GM12873 (cell line): Measurements from ENCODE around the gene TNFRSF25.

Source experiments
- CTCF ChIP-seq: IDR thresholded peaks from 2 replicates; pipeline ENCODE4 v1.5.1; 2012; ENCODE audit warnings: low read depth, mild to moderate bottlenecking, moderate library complexity, low read length, control low read depth; ENCODE audit not compliant: insufficient read depth; ENCODE audit errors: missing control alignments

Gene TNFRSF25

GRCh38 chr1:6489799-6490180, 23.8 kb upstream of the TNFRSF25 start:
- TF ChIP-seq CTCF, result peak; percentile 92

- TF ChIP-seq CTCF, result no peak
Measured at GRCh38 chr1:6489383-6489765, 23.4 kb upstream of the TNFRSF25 start.

- TF ChIP-seq CTCF, result no peak
Measured at GRCh38 chr1:6488602-6489382, 22.8 kb upstream of the TNFRSF25 start.

GRCh38 chr1:6487804-6488484, 22.0 kb upstream of the TNFRSF25 start:
- no peak for TF ChIP-seq CTCF

GRCh38 chr1:6486433-6487011, 20.5 kb upstream of the TNFRSF25 start:
- peak; percentile 97 for TF ChIP-seq CTCF

GRCh38 chr1:6485168-6486101, 19.5 kb upstream of the TNFRSF25 start:
- no peak for TF ChIP-seq CTCF
